GM12875 (cell line): ENCODE measurements around the gene LGR6.
"Not testable (repeated sequence)": the region's sequence is repeated elsewhere in the genome, so short reads cannot be mapped to it uniquely, and the experiment has no call there.

Experiments used
- H3K4me3 ChIP-seq: one replicate; pipeline ENCODE4 v1.5.1; 2011; ENCODE audit warnings: low read depth, low read length, control low read depth
- TF ChIP-seq, protein P1 (sequence below): IDR thresholded peaks from 2 replicates; pipeline ENCODE4 v1.5.1; 2011; ENCODE audit warnings: low read depth, mild to moderate bottlenecking, control low read depth, inconsistent platforms, low read length, moderate library complexity, borderline replicate concordance; ENCODE audit not compliant: insufficient read depth

Gene LGR6

GRCh38 chr1:202254454-202255252 is 61.1 kb downstream of the LGR6 start:
- H3K4me3 ChIP-seq, result no peak overlapping the region
- TF ChIP-seq, protein P1, sequence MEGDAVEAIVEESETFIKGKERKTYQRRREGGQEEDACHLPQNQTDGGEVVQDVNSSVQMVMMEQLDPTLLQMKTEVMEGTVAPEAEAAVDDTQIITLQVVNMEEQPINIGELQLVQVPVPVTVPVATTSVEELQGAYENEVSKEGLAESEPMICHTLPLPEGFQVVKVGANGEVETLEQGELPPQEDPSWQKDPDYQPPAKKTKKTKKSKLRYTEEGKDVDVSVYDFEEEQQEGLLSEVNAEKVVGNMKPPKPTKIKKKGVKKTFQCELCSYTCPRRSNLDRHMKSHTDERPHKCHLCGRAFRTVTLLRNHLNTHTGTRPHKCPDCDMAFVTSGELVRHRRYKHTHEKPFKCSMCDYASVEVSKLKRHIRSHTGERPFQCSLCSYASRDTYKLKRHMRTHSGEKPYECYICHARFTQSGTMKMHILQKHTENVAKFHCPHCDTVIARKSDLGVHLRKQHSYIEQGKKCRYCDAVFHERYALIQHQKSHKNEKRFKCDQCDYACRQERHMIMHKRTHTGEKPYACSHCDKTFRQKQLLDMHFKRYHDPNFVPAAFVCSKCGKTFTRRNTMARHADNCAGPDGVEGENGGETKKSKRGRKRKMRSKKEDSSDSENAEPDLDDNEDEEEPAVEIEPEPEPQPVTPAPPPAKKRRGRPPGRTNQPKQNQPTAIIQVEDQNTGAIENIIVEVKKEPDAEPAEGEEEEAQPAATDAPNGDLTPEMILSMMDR, result no peak

GRCh38 chr1:202255343-202255742 is 61.7 kb downstream of the LGR6 start:
- TF ChIP-seq, protein P1, result no peak
- no peak overlapping the region for H3K4me3 ChIP-seq

- no peak overlapping the region for H3K4me3 ChIP-seq
- TF ChIP-seq, protein P1, result no peak
Measured at GRCh38 chr1:202259705-202260104, 66.1 kb downstream of the LGR6 start.

- H3K4me3 ChIP-seq, result not testable (repeated sequence)
Measured at GRCh38 chr1:202261209-202261958, 67.8 kb downstream of the LGR6 start.

- no peak overlapping the region for H3K4me3 ChIP-seq
- TF ChIP-seq, protein P1, result no peak
Measured at GRCh38 chr1:202263628-202264027, 70.0 kb downstream of the LGR6 start.

- no peak overlapping the region for H3K4me3 ChIP-seq
- TF ChIP-seq, protein P1, result no peak
Measured at GRCh38 chr1:202264300-202264699, 70.7 kb downstream of the LGR6 start.

GRCh38 chr1:202264726-202265125 is 71.1 kb downstream of the LGR6 start:
- TF ChIP-seq, protein P1, result no peak
- no peak overlapping the region for H3K4me3 ChIP-seq
